Left lung (tissue), 10 donors: ENCODE results near the gene TMEM271. TPM values are rescaled to one million over a fixed set of nuclear protein-coding genes. Genes with fewer than 3 reads are reported as not detected.
"Not testable (repeated sequence)": the region's sequence is repeated elsewhere in the genome, so short reads cannot be mapped to it uniquely, and the experiment has no call there.

ENCODE experiments used
- ATAC-seq: fragments of 200-7000 bp; cut with Tn5 transposase; one replicate; pipeline ENCODE4 v1.9.1; 2020; ENCODE audit warnings: moderate library complexity
- DNase-seq, 4 donors: peaks; one replicate each; pipeline ENCODE4 v3.0.0-alpha.2; 2013 to 2020
- H3K27ac ChIP-seq, 2 donors: fragments of 200-600 bp; sonication (generic) in 1 of 2; one replicate each; pipeline versions ENCODE4 v1.5.0 to v1.8.0; 2020 to 2021
- H3K27me3 ChIP-seq, 2 donors: fragments of 200-600 bp; sonication (generic) in 1 of 2; one replicate each; pipeline versions ENCODE4 v1.5.0 to v1.8.0; 2020 to 2021
- H3K36me3 ChIP-seq, 2 donors: fragments of 200-600 bp; sonication (generic) in 1 of 2; one replicate each; pipeline versions ENCODE4 v1.5.0 to v1.8.0; 2020 to 2021
- H3K4me1 ChIP-seq, 2 donors: fragments of 200-600 bp; one replicate each; pipeline ENCODE4 v1.8.0; 2021
- H3K4me3 ChIP-seq, 2 donors: fragments of 200-600 bp; sonication (generic) in 1 of 2; one replicate each; pipeline versions ENCODE4 v1.5.0 to v1.8.0; 2020 to 2021; ENCODE audit warnings: mild to moderate bottlenecking in 1 of 2
- H3K9me3 ChIP-seq, 2 donors: fragments of 200-600 bp; sonication (generic) in 1 of 2; one replicate each; pipeline versions ENCODE4 v1.5.0 to v1.8.0; 2020 to 2021
- intact Hi-C, 2 donors: fragments of 100-400 bp; cut with DNase I; formaldehyde crosslinking; loops; one replicate each; pipeline versions ENCODE4 v1.11.2 to v1.14.2; 2022
- polyA plus RNA-seq, 6 donors: library from polyadenylated mRNA; unstranded; fragments of 120-200 nt; gene quantifications; one replicate each; pipeline ENCODE4 v1.2.1, GENCODE V29; 2013; ENCODE audit not compliant: insufficient read length in 6 of 6
- total RNA-seq, 2 donors: library from RNA; stranded (reverse); fragmentation: NEBNext Ultra II Directional; extraction: Animal tissue kit (Norgen Biotek cat#: 25700); gene quantifications; one replicate each; pipeline ENCODE4 v1.2.1, GENCODE V29; 2021
- TF ChIP-seq, protein P1 (sequence below), 2 donors: fragments of 200-600 bp; sonication (generic) in 1 of 2; IDR thresholded peaks; one replicate each; pipeline versions ENCODE4 v1.5.0 to v1.8.0; 2021; ENCODE audit warnings: antibody characterized with exemption in 2 of 2
- donor health status: DM: no; HTN: yes; CAD: no.
- donor health status: DM: no; HTN: no; CAD: no.

TMEM271 gene
- total and polyA plus RNA-seq, 8 donors, result not detected

DNA sequence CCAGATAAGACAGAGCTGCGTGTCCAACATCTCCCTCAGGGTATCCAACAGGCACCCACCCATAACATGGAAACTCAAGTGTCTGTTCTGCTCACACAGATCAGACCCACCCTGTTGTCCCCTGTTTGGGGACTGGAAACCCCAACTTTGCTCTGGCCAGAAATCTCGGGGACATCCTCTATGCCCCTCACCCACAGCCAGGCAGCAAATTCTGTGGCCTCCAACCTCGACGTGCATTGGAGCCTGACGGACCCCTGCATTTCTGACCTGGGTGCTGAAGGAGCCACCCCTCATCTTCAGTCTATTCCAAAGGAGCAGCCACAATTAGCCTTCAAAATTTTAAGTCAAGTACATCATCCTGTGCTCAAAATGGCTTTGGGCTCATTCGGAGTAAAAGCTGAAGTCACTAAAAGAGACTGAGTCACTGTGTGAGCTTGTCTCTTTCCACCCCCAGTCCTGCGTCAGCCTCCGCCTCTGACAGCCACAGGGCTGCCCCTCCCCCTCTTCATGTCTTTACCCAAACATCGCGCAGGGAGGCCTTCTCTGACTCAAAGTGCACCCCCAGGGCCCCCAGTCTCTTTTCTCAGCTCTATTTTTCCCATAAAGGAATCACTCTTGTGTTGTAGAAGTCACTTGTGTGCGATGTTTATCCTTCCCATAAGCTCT lies 24.9 kb upstream of the TMEM271 start:
- no peak for DNase-seq
- no peak overlapping the region for H3K4me3 ChIP-seq
- no peaks in the 10 kb centered on the region for H3K4me1 ChIP-seq
- no peaks in the 10 kb centered on the region for H3K9me3 ChIP-seq
- ATAC-seq, result no peak
- intact Hi-C loops, result no loop called here
- TF ChIP-seq, protein P1, sequence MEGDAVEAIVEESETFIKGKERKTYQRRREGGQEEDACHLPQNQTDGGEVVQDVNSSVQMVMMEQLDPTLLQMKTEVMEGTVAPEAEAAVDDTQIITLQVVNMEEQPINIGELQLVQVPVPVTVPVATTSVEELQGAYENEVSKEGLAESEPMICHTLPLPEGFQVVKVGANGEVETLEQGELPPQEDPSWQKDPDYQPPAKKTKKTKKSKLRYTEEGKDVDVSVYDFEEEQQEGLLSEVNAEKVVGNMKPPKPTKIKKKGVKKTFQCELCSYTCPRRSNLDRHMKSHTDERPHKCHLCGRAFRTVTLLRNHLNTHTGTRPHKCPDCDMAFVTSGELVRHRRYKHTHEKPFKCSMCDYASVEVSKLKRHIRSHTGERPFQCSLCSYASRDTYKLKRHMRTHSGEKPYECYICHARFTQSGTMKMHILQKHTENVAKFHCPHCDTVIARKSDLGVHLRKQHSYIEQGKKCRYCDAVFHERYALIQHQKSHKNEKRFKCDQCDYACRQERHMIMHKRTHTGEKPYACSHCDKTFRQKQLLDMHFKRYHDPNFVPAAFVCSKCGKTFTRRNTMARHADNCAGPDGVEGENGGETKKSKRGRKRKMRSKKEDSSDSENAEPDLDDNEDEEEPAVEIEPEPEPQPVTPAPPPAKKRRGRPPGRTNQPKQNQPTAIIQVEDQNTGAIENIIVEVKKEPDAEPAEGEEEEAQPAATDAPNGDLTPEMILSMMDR (IDR thresholded peaks at IDR 0.05), result no peak
- H3K27ac ChIP-seq, result no peak overlapping the region
- H3K27me3 ChIP-seq, result peaks cover 0 to 60% of the 10 kb centered on the region in 2 donors
- H3K36me3 ChIP-seq, result no peaks in the 10 kb centered on the region

GRCh38 chr4:600166-600565 lies 24.1 kb upstream of the TMEM271 start:
- no peaks in the 10 kb centered on the region for H3K4me1 ChIP-seq
- ATAC-seq, result no peak
- H3K9me3 ChIP-seq, result no peaks in the 10 kb centered on the region
- H3K27ac ChIP-seq, result no peak overlapping the region
- peaks cover 0 to 64% of the 10 kb centered on the region in 2 donors for H3K27me3 ChIP-seq
- H3K36me3 ChIP-seq, result no peaks in the 10 kb centered on the region
- TF ChIP-seq, protein P1 (IDR thresholded peaks at IDR 0.05), result no peak
- intact Hi-C loops, result no loop called here
- no peak for DNase-seq
- no peak overlapping the region for H3K4me3 ChIP-seq

GRCh38 chr4:598925-599324 lies 22.8 kb upstream of the TMEM271 start:
- Histone ChIP-seq H3K27ac (no peak overlapping the region), H3K36me3 (no peaks in the 10 kb centered on the region), H3K4me1 (no peaks in the 10 kb centered on the region), H3K4me3 (no peak overlapping the region), H3K9me3 (peaks cover 0 to 6% of the 10 kb centered on the region in 2 donors), H3K27me3 (peaks cover 0 to 63% of the 10 kb centered on the region in 2 donors)
- DNase-seq (no peak), ATAC-seq (no peak)
- TF ChIP-seq, protein P1 (IDR thresholded peaks at IDR 0.05), result no peak
- intact Hi-C loops, result no loop called here

- peaks cover 0 to 35% of the 10 kb centered on the region in 2 donors for H3K27me3 ChIP-seq
- no peak for ATAC-seq
Observed at GRCh38 chr4:592825-593520, 16.9 kb upstream of the TMEM271 start.

DNA sequence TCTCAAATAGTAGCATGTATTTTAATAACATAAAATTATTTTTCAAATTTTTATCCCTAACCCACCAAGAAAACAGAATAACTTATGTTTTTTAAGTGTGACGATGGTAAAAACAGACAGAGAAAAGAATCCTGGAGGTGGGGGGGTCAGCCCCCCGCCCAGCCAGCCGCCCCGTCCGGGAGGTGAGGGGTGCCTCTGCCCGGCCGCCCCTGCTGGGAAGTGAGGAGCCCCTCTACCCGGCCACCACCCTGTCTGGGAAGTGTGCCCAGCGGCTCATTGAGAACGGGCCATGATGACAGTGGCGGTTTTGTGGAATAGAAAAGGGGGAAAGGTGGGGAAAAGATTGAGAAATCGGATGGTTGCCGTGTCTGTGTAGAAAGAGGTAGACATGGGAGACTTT lies 16.1 kb upstream of the TMEM271 start:
- H3K4me3 ChIP-seq, H3K27ac ChIP-seq, ATAC-seq, H3K4me1 ChIP-seq, intact Hi-C loops, DNase-seq, H3K36me3 ChIP-seq, H3K9me3 ChIP-seq: not testable (repeated sequence)
- peaks cover 0 to 38% of the 10 kb centered on the region in 2 donors for H3K27me3 ChIP-seq

More at GRCh38 chr4:592825-593520, 16.9 kb upstream of the TMEM271 start:
- H3K9me3 ChIP-seq, result peaks cover 0 to 6% of the 10 kb centered on the region in 2 donors
- no peak for DNase-seq
- no peak overlapping the region for H3K27ac ChIP-seq
- no peaks in the 10 kb centered on the region for H3K4me1 ChIP-seq
- TF ChIP-seq, protein P1 (IDR thresholded peaks at IDR 0.05), result no peak
- H3K36me3 ChIP-seq, result no peaks in the 10 kb centered on the region
- H3K4me3 ChIP-seq, result no peak overlapping the region
- intact Hi-C loops, result no loop called here
